Spinal cord (tissue), 10 donors: Measurements from ENCODE around the gene SUN5. TPM values are rescaled to one million over a fixed set of nuclear protein-coding genes. Genes with fewer than 3 reads are reported as not detected.

ENCODE experiments used
- DNase-seq, 6 donors: peaks; one replicate each; pipeline versions ENCODE4 v3.0.0 to v3.0.0-alpha.2; 2013 to 2015; ENCODE audit warnings: low spot score in 6 of 6, low read depth in 4 of 6
- H3K27ac ChIP-seq: one replicate; pipeline ENCODE4 v1.5.1; 2013; ENCODE audit warnings: low read depth, low read length, control low read depth
- H3K27me3 ChIP-seq: one replicate; pipeline ENCODE4 v1.6.1; 2013; ENCODE audit warnings: low read length; ENCODE audit not compliant: control insufficient read depth, insufficient read depth
- H3K36me3 ChIP-seq: one replicate; pipeline ENCODE4 v1.6.1; 2013; ENCODE audit warnings: low read length; ENCODE audit not compliant: control insufficient read depth, insufficient read depth
- H3K4me1 ChIP-seq: one replicate; pipeline ENCODE4 v1.6.1; 2013; ENCODE audit warnings: low read length; ENCODE audit not compliant: control insufficient read depth, insufficient read depth
- H3K4me3 ChIP-seq: one replicate; pipeline ENCODE4 v1.5.1; 2013; ENCODE audit warnings: low read depth, low read length, control low read depth
- H3K9me3 ChIP-seq: one replicate; pipeline ENCODE4 v1.6.1; 2013; ENCODE audit warnings: low read length; ENCODE audit not compliant: control insufficient read depth, insufficient read depth
- WGBS: methylation state at CpG from one replicate; pipeline ENCODE4 v1.1.5; 2013; ENCODE audit warnings: missing lambda C conversion rate; ENCODE audit not compliant: insufficient coverage; 5-methylcytosine and 5-hydroxymethylcytosine counted together
- polyA plus RNA-seq, 2 donors: library from polyadenylated mRNA; unstranded; fragments of 120-200 nt; gene quantifications; one replicate each; pipeline ENCODE4 v1.2.1, GENCODE V29; 2013; ENCODE audit not compliant: insufficient read length in 2 of 2
- total RNA-seq, 2 donors: library from RNA; depleted of rRNA in 1 of 2; stranded (reverse); fragments of 120-200 nt in 1 of 2; fragments of >200 nt in 1 of 2; gene quantifications; one replicate each; pipeline versions ENCODE4 v1.2.3 to v1.2.4, GENCODE V29; 2013 to 2014
- donor health status: healthy.

Gene SUN5
- total and polyA plus RNA-seq, 4 donors: not detected

GRCh38 chr20:32995802-32996201 lies 8.4 kb downstream of the SUN5 start:
- DNase-seq: no peak
- H3K27me3 ChIP-seq: no peaks in the 10 kb centered on the region

GRCh38 chr20:32993496-32994050 lies 10.7 kb downstream of the SUN5 start:
- Histone ChIP-seq H3K4me1 (peaks cover 3% of the 10 kb centered on the region), H3K36me3 (no peaks in the 10 kb centered on the region), H3K27me3 (no peaks in the 10 kb centered on the region), H3K27ac (no peak overlapping the region), H3K4me3 (no peak overlapping the region), H3K9me3 (peaks cover 7% of the 10 kb centered on the region)
- no peak for DNase-seq
- WGBS: 83% methylated on average over 7 of the region's 8 CpGs

More at GRCh38 chr20:32995802-32996201, 8.4 kb downstream of the SUN5 start:
- Histone ChIP-seq H3K36me3 (no peaks in the 10 kb centered on the region), H3K9me3 (peaks cover 7% of the 10 kb centered on the region), H3K27ac (no peak overlapping the region), H3K4me1 (peaks cover 3% of the 10 kb centered on the region), H3K4me3 (no peak overlapping the region)

DNA sequence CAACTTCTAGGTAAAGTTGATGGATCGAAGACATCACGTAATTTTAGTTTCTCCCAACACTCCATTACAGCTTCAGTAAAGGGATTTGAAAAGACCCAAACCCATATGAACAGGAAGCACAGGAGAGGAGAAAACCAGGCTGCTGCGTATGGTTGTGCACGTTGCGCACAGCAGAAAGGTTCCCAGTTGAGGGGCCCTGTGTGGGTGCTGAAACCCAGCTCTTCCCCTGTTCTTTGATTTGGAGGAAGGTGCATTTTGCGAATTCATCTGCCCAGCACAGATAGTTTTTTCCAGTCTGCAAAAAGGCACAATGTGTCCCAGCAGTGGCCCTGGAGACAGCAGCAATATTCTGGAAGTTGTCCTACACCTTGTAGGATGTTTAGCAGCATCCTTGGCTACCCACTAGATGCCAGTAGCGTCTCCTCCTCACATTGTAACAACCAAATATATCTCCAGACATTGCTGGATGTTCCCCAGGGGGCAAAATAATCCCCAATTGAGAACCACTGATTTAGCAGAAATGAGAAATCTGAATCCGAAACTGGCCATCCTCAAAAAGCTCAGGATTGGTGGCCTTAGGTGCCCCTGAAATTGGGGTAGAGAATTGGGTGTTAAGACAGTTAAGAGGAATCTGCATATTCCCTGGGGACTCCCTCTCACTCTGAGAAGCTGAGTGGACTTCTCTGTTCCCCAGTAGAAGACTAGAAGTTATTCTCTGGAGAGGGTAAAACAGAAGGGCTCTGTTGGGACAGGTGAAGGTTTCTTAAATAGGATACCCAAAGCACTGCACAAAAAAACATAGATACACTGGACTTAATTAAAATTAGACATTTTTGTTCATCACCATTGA lies 12.2 kb downstream of the SUN5 start:
- Histone ChIP-seq H3K4me3 (no peak overlapping the region), H3K4me1 (peaks cover 10% of the 10 kb centered on the region), H3K9me3 (peaks cover 7% of the 10 kb centered on the region), H3K36me3 (no peaks in the 10 kb centered on the region), H3K27me3 (no peaks in the 10 kb centered on the region), H3K27ac (no peak overlapping the region)
- DNase-seq: no peak
- WGBS: 61% methylated on average over 6 of the region's 8 CpGs

DNA sequence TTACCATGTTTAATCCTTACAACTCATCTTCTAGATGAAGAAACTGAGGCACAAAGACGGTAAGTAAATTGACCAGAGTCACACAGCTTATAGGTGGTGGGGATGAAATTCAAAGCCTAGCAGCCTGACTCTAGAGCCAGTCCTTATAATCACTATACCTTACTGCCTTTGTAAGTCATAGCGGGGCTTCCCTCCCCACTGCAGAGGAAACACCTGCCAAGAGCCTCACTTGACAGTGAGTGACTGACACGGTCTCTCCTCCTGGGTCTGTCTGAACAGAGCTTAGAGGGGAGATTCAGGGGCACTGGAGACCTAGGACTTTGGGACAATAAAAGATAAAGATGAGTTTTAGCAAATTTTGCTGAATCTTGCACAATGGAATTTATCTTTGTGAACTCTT lies 12.8 kb downstream of the SUN5 start:
- no peak overlapping the region for H3K27ac ChIP-seq
- 100% methylated on average over 1 of the region's 3 CpGs for WGBS
- H3K4me1 ChIP-seq: peaks cover 17% of the 10 kb centered on the region
- H3K27me3 ChIP-seq: no peaks in the 10 kb centered on the region
- H3K36me3 ChIP-seq: no peaks in the 10 kb centered on the region
- DNase-seq: no peak
- no peak overlapping the region for H3K4me3 ChIP-seq
- H3K9me3 ChIP-seq: peaks cover 7% of the 10 kb centered on the region

GRCh38 chr20:32990426-32990825 lies 13.8 kb downstream of the SUN5 start:
- no peak overlapping the region for H3K4me3 ChIP-seq
- peaks cover 26% of the 10 kb centered on the region for H3K4me1 ChIP-seq
- H3K9me3 ChIP-seq: peaks cover 1% of the 10 kb centered on the region
- DNase-seq: no peak
- no peaks in the 10 kb centered on the region for H3K27me3 ChIP-seq
- H3K36me3 ChIP-seq: no peaks in the 10 kb centered on the region
- 73% methylated on average over 3 of the region's 3 CpGs for WGBS
- H3K27ac ChIP-seq: no peak overlapping the region

GRCh38 chr20:32989507-32990283 lies 14.5 kb downstream of the SUN5 start:
- Histone ChIP-seq H3K4me1 (peaks cover 32% of the 10 kb centered on the region), H3K9me3 (no peaks in the 10 kb centered on the region), H3K4me3 (no peak overlapping the region), H3K36me3 (no peaks in the 10 kb centered on the region), H3K27ac (no peak overlapping the region), H3K27me3 (no peaks in the 10 kb centered on the region)
- WGBS: 84% methylated on average over 11 of the region's 14 CpGs
- DNase-seq: no peak

DNA sequence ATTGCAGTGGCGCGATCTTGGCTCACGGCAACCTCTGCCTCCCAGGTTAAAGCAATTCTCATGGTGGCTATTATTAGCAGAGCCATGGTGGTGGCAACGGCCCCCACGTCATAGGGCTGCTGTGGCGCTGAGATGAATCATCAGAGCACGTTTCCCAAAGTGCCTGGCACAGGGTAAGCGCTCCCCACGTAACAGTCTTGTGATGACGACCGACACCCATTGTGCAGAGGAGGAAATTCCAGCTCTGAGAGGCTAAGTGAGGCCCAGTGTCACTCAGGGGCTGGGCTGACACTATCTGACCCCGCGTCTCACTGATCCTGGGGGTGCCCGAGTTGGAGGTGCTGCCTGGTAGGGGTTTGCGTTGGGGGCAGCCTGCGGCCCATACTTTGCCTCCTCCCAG lies 16.2 kb downstream of the SUN5 start:
- no peaks in the 10 kb centered on the region for H3K36me3 ChIP-seq
- peaks cover 46% of the 10 kb centered on the region for H3K4me1 ChIP-seq
- no peak overlapping the region for H3K4me3 ChIP-seq
- H3K27me3 ChIP-seq: no peaks in the 10 kb centered on the region
- no peaks in the 10 kb centered on the region for H3K9me3 ChIP-seq
- WGBS: 85% methylated on average over 11 of the region's 16 CpGs
- no peak for DNase-seq
- H3K27ac ChIP-seq: no peak overlapping the region

- Histone ChIP-seq H3K9me3 (no peaks in the 10 kb centered on the region), H3K36me3 (no peaks in the 10 kb centered on the region), H3K4me3 (no peak overlapping the region), H3K27ac (peak overlapping the region; percentile 15), H3K4me1 (peaks cover 54% of the 10 kb centered on the region), H3K27me3 (no peaks in the 10 kb centered on the region)
- no peak for DNase-seq
- WGBS: 100% methylated on average over 4 of the region's 11 CpGs
These were observed 17.0 kb downstream of the SUN5 start for GRCh38 chr20:32987044-32987825.

DNA sequence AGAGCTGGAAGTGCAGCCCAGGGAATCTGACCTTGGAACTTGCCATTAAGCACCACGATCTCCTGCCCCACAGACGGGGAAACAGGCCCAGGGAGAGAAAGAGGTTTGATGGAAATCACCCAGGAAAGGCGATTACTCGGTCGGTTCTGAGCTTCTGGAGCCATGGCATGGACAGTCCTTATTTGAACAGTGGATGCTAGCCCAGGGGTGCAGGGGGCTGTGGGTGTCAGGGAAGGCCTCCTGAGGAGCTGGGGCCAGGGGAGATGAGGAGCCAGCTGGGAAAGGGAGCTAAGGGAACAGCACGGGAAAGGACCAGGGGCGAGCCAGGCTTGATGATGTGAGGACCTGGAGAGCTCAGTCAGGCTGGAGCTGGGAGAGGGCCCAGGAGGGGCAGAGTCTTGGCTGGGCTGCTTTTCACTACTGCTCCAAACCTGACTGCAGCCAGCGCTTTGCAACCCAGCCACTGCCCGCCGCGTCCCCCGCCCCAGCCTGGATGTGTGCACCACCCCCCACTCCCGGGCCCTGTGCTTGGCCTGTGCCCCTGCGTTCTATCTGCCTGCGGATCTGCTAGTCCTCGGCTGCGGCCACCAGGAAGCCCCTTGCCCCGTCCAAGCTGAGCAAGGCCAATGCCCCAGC lies 17.8 kb downstream of the SUN5 start:
- WGBS: 74% methylated on average over 17 of the region's 18 CpGs
- H3K9me3 ChIP-seq: no peaks in the 10 kb centered on the region

More for the DNA sequence above, 17.8 kb downstream of the SUN5 start:
- H3K4me3 ChIP-seq: no peak overlapping the region
- no peaks in the 10 kb centered on the region for H3K27me3 ChIP-seq
- no peaks in the 10 kb centered on the region for H3K36me3 ChIP-seq
- DNase-seq: peak in 1 of 6 donors; percentile 37
- H3K4me1 ChIP-seq: peaks cover 52% of the 10 kb centered on the region
- peak overlapping the region; percentile 15 for H3K27ac ChIP-seq
